Testis (tissue), 3 donors: ENCODE results near the gene KATNB1. TPM values are rescaled to one million over a fixed set of nuclear protein-coding genes. Genes with fewer than 3 reads are reported as not detected.

ENCODE experiments used
- DNase-seq: peaks from one replicate; pipeline ENCODE4 v3.0.0-alpha.2; 2019
- H3K27ac ChIP-seq, 2 donors: fragments of 200-600 bp; sonication (generic); one replicate each; pipeline ENCODE4 v1.5.1; 2019
- H3K27me3 ChIP-seq: fragments of 200-600 bp; sonication (generic); one replicate; pipeline ENCODE4 v1.5.1; 2019
- H3K36me3 ChIP-seq: fragments of 200-600 bp; sonication (generic); one replicate; pipeline ENCODE4 v1.5.1; 2017; ENCODE audit warnings: low read depth; ENCODE audit errors: missing control alignments
- H3K4me1 ChIP-seq: fragments of 200-600 bp; sonication (generic); one replicate; pipeline ENCODE4 v1.5.1; 2019
- H3K4me3 ChIP-seq, 2 donors: fragments of 200-600 bp; sonication (generic); one replicate each; pipeline ENCODE4 v1.5.1; 2017 to 2019
- H3K9me3 ChIP-seq: fragments of 200-600 bp; sonication (generic); one replicate; pipeline ENCODE4 v1.5.1; 2017
- POLR2A ChIP-seq: fragments of 450-650 bp; IDR thresholded peaks from one replicate; pipeline ENCODE4 v1.6.1; 2017; ENCODE audit warnings: antibody characterized with exemption, mild to moderate bottlenecking, moderate library complexity
- WGBS, 2 donors: methylation state at CpG; one replicate each; pipeline ENCODE4 v1.1.5; 2018; 5-methylcytosine and 5-hydroxymethylcytosine counted together
- intact Hi-C: fragments of 100-400 bp; cut with DNase I; formaldehyde crosslinking; loops from one replicate; pipeline ENCODE4 v1.15.1; 2023; ENCODE audit warnings: low total_unique reads
- polyA plus RNA-seq: library from polyadenylated mRNA; stranded (reverse); fragments of 350-450 nt; fragmentation: Illumina TruSeq; extraction: RNeasy Lipid Tissue Mini Kit (QIAGEN cat#74804); gene quantifications from one replicate; pipeline ENCODE4 v1.2.3, GENCODE V29; 2014; ENCODE audit warnings: low read depth, low replicate concordance; ENCODE audit not compliant: insufficient read depth
- total RNA-seq, 2 donors: library from RNA; depleted of rRNA; stranded (reverse); fragments of >200 nt; gene quantifications; one replicate each; pipeline ENCODE4 v1.2.3, GENCODE V29; 2016
- TF ChIP-seq, protein P1 (sequence below), 3 experiments: fragments of 450-650 bp in 2 of 3; fragments of 200-600 bp in 1 of 3; sonication (generic) in 1 of 3; IDR thresholded peaks; one replicate each; pipeline ENCODE4 v1.5.1; 2016 to 2019; ENCODE audit warnings: antibody characterized with exemption in 3 of 3, mild to moderate bottlenecking in 2 of 3, moderate library complexity in 1 of 3

The KATNB1 gene
- total and polyA plus RNA-seq, 3 donors from 2014 or later = 52.7 to 105 (median 53.5) TPM

DNA sequence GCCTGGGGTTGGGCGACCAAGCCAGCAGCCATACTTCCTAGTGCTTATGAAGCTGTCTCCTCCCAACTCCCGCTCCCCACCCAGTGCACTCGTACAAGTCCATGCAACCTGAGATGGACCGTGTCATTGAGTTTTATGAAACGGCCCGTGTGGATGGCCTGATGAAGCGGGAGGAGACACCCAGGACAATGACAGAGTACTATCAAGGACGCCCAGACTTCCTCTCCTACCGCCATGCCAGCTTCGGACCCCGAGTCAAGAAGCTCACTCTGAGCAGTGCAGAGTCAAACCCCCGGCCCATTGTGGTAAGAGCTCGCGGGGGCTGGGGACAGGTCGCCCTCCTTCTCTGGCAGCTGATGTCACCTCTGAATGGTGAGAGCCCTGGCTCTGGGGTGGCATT, 11.0 kb upstream of the KATNB1 start:
- Histone ChIP-seq H3K4me1 (no peaks in the 10 kb centered on the region), H3K36me3 (no peaks in the 10 kb centered on the region), H3K4me3 (no peak overlapping the region), H3K27ac (no peak overlapping the region), H3K9me3 (no peaks in the 10 kb centered on the region), H3K27me3 (no peaks in the 10 kb centered on the region)
- TF ChIP-seq POLR2A = no peak
- TF ChIP-seq, protein P1, sequence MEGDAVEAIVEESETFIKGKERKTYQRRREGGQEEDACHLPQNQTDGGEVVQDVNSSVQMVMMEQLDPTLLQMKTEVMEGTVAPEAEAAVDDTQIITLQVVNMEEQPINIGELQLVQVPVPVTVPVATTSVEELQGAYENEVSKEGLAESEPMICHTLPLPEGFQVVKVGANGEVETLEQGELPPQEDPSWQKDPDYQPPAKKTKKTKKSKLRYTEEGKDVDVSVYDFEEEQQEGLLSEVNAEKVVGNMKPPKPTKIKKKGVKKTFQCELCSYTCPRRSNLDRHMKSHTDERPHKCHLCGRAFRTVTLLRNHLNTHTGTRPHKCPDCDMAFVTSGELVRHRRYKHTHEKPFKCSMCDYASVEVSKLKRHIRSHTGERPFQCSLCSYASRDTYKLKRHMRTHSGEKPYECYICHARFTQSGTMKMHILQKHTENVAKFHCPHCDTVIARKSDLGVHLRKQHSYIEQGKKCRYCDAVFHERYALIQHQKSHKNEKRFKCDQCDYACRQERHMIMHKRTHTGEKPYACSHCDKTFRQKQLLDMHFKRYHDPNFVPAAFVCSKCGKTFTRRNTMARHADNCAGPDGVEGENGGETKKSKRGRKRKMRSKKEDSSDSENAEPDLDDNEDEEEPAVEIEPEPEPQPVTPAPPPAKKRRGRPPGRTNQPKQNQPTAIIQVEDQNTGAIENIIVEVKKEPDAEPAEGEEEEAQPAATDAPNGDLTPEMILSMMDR (IDR thresholded peaks at IDR 0.05) = no peak
- intact Hi-C loops = no loop called here
- no peak for DNase-seq
- WGBS, 2 donors = 80 to 84% methylated on average over 11 to 15 of the region's 15 CpGs

GRCh38 chr16:57725151-57725550, 10.4 kb upstream of the KATNB1 start:
- Histone ChIP-seq H3K36me3 (no peaks in the 10 kb centered on the region), H3K27me3 (no peaks in the 10 kb centered on the region), H3K27ac (no peak overlapping the region), H3K9me3 (no peaks in the 10 kb centered on the region), H3K4me3 (no peak overlapping the region), H3K4me1 (no peaks in the 10 kb centered on the region)
- no peak for DNase-seq
- TF ChIP-seq POLR2A = no peak
- TF ChIP-seq, protein P1 (IDR thresholded peaks at IDR 0.05) = no peak
- 34 to 37% methylated on average over 5 of the region's 5 CpGs for WGBS, 2 donors
- intact Hi-C loops = no loop called here

GRCh38 chr16:57725554-57725953, 10.0 kb upstream of the KATNB1 start:
- WGBS, 2 donors = 60 to 76% methylated on average over 5 of the region's 5 CpGs

GRCh38 chr16:57725976-57726375, 9.6 kb upstream of the KATNB1 start:
- no peak for DNase-seq
- no peak overlapping the region for H3K27ac ChIP-seq
- intact Hi-C loops = no loop called here
- H3K4me3 ChIP-seq = no peak overlapping the region
- H3K27me3 ChIP-seq = no peaks in the 10 kb centered on the region
- H3K9me3 ChIP-seq = no peaks in the 10 kb centered on the region
- H3K4me1 ChIP-seq = no peaks in the 10 kb centered on the region
- H3K36me3 ChIP-seq = no peaks in the 10 kb centered on the region
- 79 to 88% methylated on average over 5 to 30 of the region's 30 CpGs for WGBS, 2 donors
- no peak for TF ChIP-seq POLR2A
- TF ChIP-seq, protein P1 (IDR thresholded peaks at IDR 0.05) = no peak

More at GRCh38 chr16:57725554-57725953, 10.0 kb upstream of the KATNB1 start:
- no peak for DNase-seq
- H3K4me1 ChIP-seq = no peaks in the 10 kb centered on the region
- intact Hi-C loops = no loop called here
- H3K27ac ChIP-seq = no peak overlapping the region
- no peak for TF ChIP-seq POLR2A
- TF ChIP-seq, protein P1 (IDR thresholded peaks at IDR 0.05) = no peak
- no peaks in the 10 kb centered on the region for H3K27me3 ChIP-seq
- H3K36me3 ChIP-seq = no peaks in the 10 kb centered on the region
- no peak overlapping the region for H3K4me3 ChIP-seq
- no peaks in the 10 kb centered on the region for H3K9me3 ChIP-seq

DNA sequence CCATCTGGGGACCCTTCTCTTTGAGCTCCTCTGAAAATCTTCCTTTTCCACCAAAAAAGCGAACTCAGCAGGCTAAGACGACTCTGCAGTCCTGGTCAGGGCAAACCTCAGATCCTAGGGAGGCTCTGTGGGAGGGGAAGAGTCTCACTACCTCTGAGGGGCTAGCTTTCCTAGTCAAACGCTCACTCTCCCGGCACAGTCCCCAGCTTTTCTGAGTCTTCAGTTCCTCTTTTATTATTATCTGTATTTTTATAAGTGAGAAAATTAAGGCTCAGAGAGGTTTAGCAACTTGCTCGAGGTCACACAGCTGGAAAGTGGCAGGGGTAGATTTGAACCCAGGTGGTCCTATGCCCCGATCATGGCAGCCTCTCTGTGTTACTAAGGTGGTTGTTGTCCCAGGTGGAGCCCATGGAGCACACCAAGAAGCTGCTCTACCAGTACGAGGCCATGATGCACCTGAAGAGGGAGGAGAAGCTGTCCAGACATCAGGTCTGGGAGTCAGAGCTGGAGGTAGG, 9.1 kb upstream of the KATNB1 start:
- TF ChIP-seq, protein P1 (IDR thresholded peaks at IDR 0.05) = no peak
- no peak for TF ChIP-seq POLR2A
- Histone ChIP-seq H3K4me3 (no peak overlapping the region), H3K36me3 (no peaks in the 10 kb centered on the region), H3K4me1 (no peaks in the 10 kb centered on the region), H3K27ac (no peak overlapping the region), H3K9me3 (no peaks in the 10 kb centered on the region), H3K27me3 (no peaks in the 10 kb centered on the region)
- intact Hi-C loops = no loop called here
- WGBS, 2 donors = 62 to 72% methylated on average over 7 of the region's 7 CpGs
- DNase-seq = no peak
